VCaP (cell line): Measurements from ENCODE around the gene RXRA.

Source experiments
- H3K27ac ChIP-seq: fragments of 450-650 bp; 2 replicates; pipeline ENCODE4 v1.5.1; 2017
- CTCF ChIP-seq: fragments of 450-650 bp; conservative IDR thresholded peaks from 2 replicates; pipeline ENCODE4 v1.5.1; 2017; ENCODE audit warnings: mild to moderate bottlenecking, moderate library complexity

The RXRA gene

GRCh38 chr9:134381272-134381661 lies 55.0 kb downstream of the RXRA start:
- no peak overlapping the region for H3K27ac ChIP-seq
- no peak for TF ChIP-seq CTCF

GRCh38 chr9:134381671-134382516 lies 55.6 kb downstream of the RXRA start:
- peak overlapping the region; percentile 10; the same call in 1 of the 2 replicates for H3K27ac ChIP-seq
- TF ChIP-seq CTCF = peak; percentile 25; the same call in 1 of the 2 replicates

GRCh38 chr9:134382733-134383132 lies 56.5 kb downstream of the RXRA start:
- no peak for TF ChIP-seq CTCF
- no peak overlapping the region for H3K27ac ChIP-seq

- no peak for TF ChIP-seq CTCF
- H3K27ac ChIP-seq = no peak overlapping the region
Measured at GRCh38 chr9:134383148-134383547, 56.9 kb downstream of the RXRA start.

- no peak for TF ChIP-seq CTCF
- H3K27ac ChIP-seq = no peak overlapping the region
Measured at GRCh38 chr9:134384811-134385479, 58.7 kb downstream of the RXRA start.

- TF ChIP-seq CTCF = no peak
- peak overlapping the region; percentile 70 for H3K27ac ChIP-seq
Measured at GRCh38 chr9:134385915-134386314, 59.7 kb downstream of the RXRA start.

- H3K27ac ChIP-seq = peak overlapping the region; percentile 70
- TF ChIP-seq CTCF = no peak
Measured at GRCh38 chr9:134386951-134387831, 60.9 kb downstream of the RXRA start.
